NCI-H748 treated with DMSO at 0.1 percent for 48 hours (cell line): Measurements from ENCODE around the gene ZFP91.

Experiments
- DNase-seq: peaks from one replicate; lab custom pipeline; 2025; lab: John Stamatoyannopoulos, UW

ZFP91 gene

DNA sequence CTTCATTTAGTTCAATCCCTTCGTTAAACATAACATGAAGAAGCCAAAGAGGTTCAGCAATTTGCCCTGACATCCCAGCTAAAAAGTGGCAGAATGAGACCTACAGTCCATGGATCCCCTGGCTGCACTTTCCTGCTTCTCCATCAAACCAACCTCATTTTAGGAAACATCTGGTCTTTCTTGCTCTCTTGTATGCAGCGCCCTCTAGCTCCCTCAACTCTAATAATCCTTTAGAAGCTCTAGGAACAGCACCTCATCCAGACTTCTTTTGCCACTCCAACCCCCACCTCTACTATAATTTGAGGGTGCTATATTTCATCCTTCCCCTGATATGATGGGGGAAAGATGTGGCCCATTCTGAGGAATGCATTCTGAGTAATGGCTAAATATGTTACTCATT, 51.0 kb downstream of the ZFP91 start:
- DNase-seq = no peak

GRCh38 chr11:58631378-58631777, 52.5 kb downstream of the ZFP91 start:
- DNase-seq = no peak

DNA sequence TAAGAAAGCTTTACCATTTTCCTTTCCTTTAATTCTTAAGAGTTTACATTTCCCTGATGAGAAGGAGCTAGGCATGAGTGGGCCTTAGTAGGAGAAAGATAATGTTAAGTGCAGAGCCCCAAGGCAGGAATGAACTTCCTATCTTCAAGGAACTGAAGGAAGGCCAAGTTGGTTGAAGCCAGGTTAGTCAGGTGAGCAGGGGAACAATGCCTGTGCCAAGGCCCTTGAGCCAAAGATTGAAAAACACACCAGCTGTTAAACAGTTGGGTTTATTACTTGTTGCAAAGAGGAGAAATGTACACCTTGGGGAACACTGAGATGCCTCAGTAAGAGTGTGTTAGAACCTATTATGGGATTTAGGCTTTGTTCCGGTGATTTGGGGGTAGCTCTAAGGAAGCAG, 53.6 kb downstream of the ZFP91 start:
- DNase-seq = no peak

- DNase-seq = no peak
Measured at GRCh38 chr11:58636587-58636986, 57.7 kb downstream of the ZFP91 start.

GRCh38 chr11:58637371-58637770, 58.5 kb downstream of the ZFP91 start:
- DNase-seq = no peak

DNA sequence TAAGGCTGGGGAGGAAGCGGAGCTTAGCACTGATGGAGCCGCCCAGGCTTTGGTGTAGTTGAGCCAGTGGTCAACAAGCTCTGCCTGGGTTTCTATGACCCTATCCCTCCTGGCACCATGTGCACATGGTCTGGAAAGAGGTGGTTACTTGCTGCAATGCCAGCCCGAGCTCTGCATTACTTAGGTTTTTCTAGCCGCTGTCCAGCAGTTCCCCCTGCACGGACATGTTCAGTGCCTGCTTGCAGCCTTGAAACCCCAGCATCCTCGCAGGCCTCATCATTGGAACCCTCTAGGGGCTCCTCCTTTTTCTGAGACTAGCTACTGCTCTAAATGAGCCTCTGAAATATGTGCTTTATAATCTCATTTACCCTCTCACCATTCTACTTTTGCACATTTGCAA, 60.2 kb downstream of the ZFP91 start:
- no peak for DNase-seq

DNA sequence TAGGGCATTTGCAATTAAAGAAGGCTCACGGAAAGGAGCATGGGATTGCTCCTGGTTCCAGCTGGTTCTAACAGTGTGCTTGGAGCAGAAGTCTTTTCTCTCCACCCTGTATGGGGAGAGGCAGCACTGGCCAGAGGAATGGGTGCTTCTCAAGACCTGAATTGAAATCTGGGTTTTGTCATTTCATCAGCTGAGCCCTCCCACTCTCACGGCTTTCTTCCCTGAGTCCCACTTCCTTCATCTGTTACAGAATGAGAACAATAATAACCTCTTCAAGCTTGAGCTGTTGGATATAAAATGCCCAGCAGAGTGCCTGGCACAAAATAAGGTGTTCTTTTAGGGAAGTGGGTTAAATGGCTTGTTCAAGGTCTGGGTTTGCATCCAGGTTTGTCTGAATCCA, 60.8 kb downstream of the ZFP91 start:
- no peak for DNase-seq

GRCh38 chr11:58640386-58641023, 61.6 kb downstream of the ZFP91 start:
- DNase-seq = no peak

- no peak for DNase-seq
Measured at GRCh38 chr11:58641341-58641740, 62.5 kb downstream of the ZFP91 start.

DNA sequence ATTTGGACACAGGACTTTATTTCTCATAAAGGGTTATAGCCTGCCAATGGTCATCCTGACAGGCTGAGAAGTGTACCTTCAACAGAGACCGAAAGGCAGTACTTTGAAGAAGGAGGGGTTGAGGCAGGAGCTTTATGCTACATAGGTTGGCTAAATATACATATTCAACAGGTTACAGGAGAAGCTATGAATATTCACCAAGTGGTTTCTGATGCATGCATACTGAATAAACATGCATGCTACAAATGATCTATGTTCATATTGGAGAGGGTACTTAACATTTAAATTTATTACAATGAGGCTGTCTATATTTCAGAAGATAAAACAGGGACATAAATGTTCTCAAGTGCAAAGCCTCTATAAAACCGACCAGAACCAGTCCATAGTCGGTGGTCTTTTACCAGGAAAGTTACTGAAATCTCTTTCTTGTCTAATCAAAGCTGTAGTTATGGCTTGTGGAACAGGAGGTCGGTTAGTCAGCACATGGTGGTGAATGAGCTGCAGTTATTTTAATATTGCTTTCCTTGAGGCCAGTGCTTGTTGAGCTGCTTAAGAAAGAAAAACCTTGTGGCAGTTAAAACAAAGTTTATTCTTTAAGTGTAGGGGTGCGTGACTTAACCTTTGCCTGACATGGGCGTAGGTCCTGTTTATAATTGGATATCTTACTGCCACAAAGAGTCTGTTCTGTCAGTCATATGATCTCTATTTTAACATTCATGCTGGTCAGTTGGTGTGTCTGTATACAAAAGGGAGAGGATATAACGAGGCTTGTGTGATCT, 63.1 kb downstream of the ZFP91 start:
- DNase-seq = no peak

DNA sequence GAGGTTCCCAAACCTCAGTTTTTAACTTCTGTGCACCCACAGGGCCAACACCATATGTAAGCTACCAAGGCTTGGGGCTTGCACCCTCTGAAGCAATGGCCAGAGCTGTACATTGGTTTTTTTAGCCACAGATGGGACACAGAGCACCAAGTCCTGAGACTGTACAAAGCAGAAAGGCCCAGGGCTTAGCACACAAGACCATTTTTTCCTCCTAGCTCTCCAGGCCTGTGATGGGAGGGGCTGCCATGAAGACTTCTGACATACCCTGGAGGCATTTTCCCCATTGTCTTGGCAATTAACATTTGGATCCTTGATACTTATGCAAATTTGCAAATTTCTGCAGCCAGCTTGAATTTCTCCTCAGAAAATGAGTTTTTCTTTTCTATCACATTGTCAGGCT, 67.0 kb downstream of the ZFP91 start:
- no peak for DNase-seq

- DNase-seq = no peak
Measured at GRCh38 chr11:58647141-58647699, 68.4 kb downstream of the ZFP91 start.

- no peak for DNase-seq
Measured at GRCh38 chr11:58647866-58648265, 69.0 kb downstream of the ZFP91 start.

- no peak for DNase-seq
Measured at GRCh38 chr11:58649623-58650022, 70.8 kb downstream of the ZFP91 start.

DNA sequence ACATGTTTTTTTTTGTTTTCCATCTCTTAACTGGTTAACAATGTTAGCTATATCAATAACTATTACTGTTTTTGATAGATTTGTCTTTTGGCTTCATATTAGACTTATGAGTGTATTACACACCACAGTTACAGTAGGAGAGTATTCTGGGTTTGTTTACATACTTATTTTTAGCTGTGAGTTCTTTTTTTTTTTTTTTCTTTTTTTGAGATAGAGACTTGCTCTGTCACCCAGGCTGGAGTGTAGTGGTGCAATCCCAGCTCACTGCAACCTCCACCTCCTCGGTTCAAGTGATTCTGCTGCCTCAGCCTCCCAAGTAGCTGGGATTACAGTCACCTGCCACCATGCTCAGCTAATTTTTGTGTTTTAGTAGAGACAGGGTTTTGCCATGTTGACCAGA, 71.6 kb downstream of the ZFP91 start:
- DNase-seq = no peak

DNA sequence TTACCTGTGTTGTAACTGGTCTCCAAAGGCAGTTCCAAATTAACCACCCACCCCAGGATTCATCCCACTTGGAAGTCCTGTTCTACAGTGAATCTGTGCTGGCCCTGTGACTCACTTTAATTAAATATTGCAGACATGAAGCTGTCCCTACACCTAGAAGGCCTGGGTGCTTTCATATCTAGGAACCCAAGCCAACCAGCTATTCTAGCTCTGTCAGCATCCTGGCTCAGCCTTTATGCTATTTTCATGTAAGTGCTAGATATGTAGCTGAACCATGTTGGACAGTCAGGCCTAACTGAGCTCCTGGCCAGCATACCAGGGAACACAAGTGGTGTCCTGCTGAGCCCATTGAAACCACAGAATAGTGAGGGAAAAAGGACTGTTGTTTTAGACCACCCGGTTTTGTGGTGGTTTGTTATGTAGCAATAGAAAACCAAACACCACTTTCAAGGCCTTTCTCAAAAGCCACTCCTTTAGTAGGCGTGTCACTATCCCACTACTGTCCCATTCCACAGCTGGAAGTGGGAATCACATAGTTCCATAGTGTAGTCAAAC, 73.9 kb downstream of the ZFP91 start:
- no peak for DNase-seq

GRCh38 chr11:58654079-58654907, 75.4 kb downstream of the ZFP91 start:
- DNase-seq = peak; percentile 27

GRCh38 chr11:58654908-58655296, 76.0 kb downstream of the ZFP91 start:
- DNase-seq = no peak

DNA sequence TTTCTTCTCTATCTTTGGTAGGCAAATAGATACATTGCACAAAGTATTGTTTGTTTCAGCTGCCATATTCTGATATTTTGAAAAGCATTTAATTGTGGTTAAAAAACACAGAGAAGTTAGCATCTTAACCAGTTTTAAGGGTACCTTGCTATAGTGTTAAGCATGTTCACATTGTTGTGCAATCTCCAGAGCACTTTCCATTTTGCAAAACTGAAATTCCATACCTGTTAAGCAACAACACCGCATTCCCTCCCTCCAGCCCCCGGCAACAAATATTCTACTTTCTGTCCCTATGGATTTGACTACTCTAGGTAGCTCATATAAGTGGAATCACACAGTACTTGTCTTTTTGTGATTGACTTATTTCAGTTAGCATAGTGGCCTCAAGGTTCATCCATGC, 77.5 kb downstream of the ZFP91 start:
- no peak for DNase-seq

DNA sequence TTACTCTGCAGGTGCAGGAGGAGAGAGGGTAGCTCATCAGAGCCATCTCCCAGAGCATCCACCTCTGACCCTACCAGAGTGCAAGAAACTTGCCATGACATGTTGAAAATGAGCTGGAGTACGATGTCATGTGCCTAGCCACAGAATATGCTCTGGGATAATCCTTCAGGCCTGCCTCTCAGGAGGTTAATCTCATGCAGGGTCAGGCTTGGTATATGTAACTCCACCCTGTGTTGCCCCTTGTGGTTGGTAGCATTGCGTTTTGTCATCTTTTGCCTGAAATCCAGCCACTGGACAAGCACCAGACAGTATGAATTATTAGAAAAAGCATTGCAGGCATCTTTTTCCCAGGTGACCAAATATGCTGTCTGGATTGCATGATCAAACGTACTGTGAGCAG, 79.8 kb downstream of the ZFP91 start:
- DNase-seq = no peak

GRCh38 chr11:58659404-58659803, 80.5 kb downstream of the ZFP91 start:
- no peak for DNase-seq

GRCh38 chr11:58659910-58660570, 81.2 kb downstream of the ZFP91 start:
- DNase-seq = no peak
